Amniotic stem cell (primary cell): ENCODE measurements around the gene PLCH1.

Experiments
- DNase-seq: peaks from one replicate; lab custom pipeline; 2025; lab: John Stamatoyannopoulos, UW

Gene PLCH1

GRCh38 chr3:155604967-155605366, 139.9 kb downstream of the PLCH1 start:
- no peak for DNase-seq

- no peak for DNase-seq
Measured at GRCh38 chr3:155604126-155604525, 140.7 kb downstream of the PLCH1 start.

- no peak for DNase-seq
Measured at GRCh38 chr3:155603302-155603701, 141.6 kb downstream of the PLCH1 start.

- DNase-seq = no peak
Measured at GRCh38 chr3:155602307-155602706, 142.6 kb downstream of the PLCH1 start.

GRCh38 chr3:155598671-155599070, 146.2 kb downstream of the PLCH1 start:
- no peak for DNase-seq

GRCh38 chr3:155596615-155597014, 148.3 kb downstream of the PLCH1 start:
- DNase-seq = no peak

- DNase-seq = no peak
Measured at GRCh38 chr3:155595371-155595770, 149.5 kb downstream of the PLCH1 start.

GRCh38 chr3:155594526-155595187, 150.2 kb downstream of the PLCH1 start:
- DNase-seq = no peak

GRCh38 chr3:155587581-155587980, 157.3 kb downstream of the PLCH1 start:
- DNase-seq = no peak

GRCh38 chr3:155585384-155585783, 159.5 kb downstream of the PLCH1 start:
- no peak for DNase-seq

GRCh38 chr3:155581579-155581978, 163.3 kb downstream of the PLCH1 start:
- DNase-seq = no peak

GRCh38 chr3:155572085-155572484, 172.8 kb downstream of the PLCH1 start:
- no peak for DNase-seq

GRCh38 chr3:155568295-155568694, 176.6 kb downstream of the PLCH1 start:
- DNase-seq = no peak

- no peak for DNase-seq
Measured at GRCh38 chr3:155560594-155560993, 184.3 kb downstream of the PLCH1 start.

GRCh38 chr3:155560135-155560534, 184.7 kb downstream of the PLCH1 start:
- DNase-seq = no peak

- no peak for DNase-seq
Measured at GRCh38 chr3:155556531-155556930, 188.3 kb downstream of the PLCH1 start.

GRCh38 chr3:155555479-155556060, 189.3 kb downstream of the PLCH1 start:
- no peak for DNase-seq

- no peak for DNase-seq
Measured at GRCh38 chr3:155554777-155555451, 190.0 kb downstream of the PLCH1 start.

GRCh38 chr3:155553780-155554179, 191.1 kb downstream of the PLCH1 start:
- DNase-seq = no peak

- DNase-seq = no peak
Measured at GRCh38 chr3:155553326-155553725, 191.5 kb downstream of the PLCH1 start.

GRCh38 chr3:155550391-155550790, 194.5 kb downstream of the PLCH1 start:
- no peak for DNase-seq

GRCh38 chr3:155549087-155549486, 195.8 kb downstream of the PLCH1 start:
- no peak for DNase-seq

GRCh38 chr3:155548195-155548594, 196.7 kb downstream of the PLCH1 start:
- peak; percentile 20 for DNase-seq
